ENCODE measurements around the gene ZNF880. TPM values are rescaled to one million over a fixed set of nuclear protein-coding genes. Genes with fewer than 3 reads are reported as not detected.
"Not testable (repeated sequence)": the region's sequence is repeated elsewhere in the genome, so short reads cannot be mapped to it uniquely, and the experiment has no call there.

The ZNF880 gene
- total RNA-seq, 1 donor from 2014 or later: 10.3 TPM

DNA sequence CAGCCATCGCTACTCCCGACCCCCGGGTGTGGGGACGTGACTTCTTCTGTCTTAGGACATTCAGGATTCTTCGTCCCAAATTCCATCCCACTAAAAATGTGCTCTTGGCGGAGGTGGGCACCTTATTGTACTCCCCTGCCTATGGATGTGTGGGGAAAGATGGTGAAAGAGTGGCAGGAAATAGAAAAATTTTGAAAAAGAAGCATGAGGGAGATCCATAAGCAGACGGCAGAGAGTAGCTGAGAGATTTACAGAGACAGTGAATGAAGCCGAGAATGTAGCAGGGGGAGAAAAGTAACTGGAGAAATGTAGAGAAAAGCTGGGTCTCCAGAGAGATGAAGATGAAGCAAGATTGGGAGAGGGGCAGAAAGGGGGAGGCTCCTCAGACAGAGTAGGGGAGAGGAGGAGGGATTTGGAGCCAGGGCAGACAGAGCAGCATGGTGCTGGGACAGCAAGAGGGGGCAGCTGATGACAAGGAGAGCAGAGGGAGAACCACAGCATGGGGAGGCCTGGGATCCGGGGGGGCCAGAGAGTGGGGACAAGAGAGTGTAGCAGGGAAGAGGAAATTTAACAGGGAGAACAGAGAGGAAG lies 32.8 kb upstream of the ZNF880 start:
- peaks cover 15% of the 10 kb centered on the region for H3K4me1 Mint-ChIP-seq (ENCODE audit: unreplicated experiment)

DNA sequence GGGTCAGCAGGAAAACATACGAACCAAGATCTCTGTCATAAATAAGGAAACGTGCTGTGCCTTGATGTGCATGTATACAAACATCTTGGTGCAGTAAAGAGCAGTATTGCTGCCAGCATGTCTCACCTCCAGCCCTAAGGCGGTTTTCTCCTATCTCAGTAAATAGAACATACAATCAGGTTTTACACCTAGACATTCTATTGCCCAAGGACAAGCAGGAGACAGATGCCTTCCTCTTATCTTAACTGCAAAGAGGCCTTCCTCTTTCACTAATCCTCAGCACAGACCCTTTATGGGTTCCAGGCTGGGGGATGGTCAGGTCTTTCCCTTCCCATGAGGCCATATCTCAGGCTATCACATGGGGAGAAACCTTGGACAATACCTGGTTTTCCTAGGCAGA lies 30.7 kb upstream of the ZNF880 start:
- Mint-ChIP-seq H3K4me1 (ENCODE audit: unreplicated experiment) (peaks cover 15% of the 10 kb centered on the region), H3K36me3 (ENCODE audit: low read depth, unreplicated experiment) (peaks cover 23% of the 10 kb centered on the region)
- H3K4me3 Mint-ChIP-seq (ENCODE audit: unreplicated experiment); DNase-seq (ENCODE audit: low spot score); H3K27ac Mint-ChIP-seq (ENCODE audit: unreplicated experiment); H3K27me3 Mint-ChIP-seq (ENCODE audit: unreplicated experiment); H3K9me3 Mint-ChIP-seq (ENCODE audit: unreplicated experiment): not testable (repeated sequence)

More for the DNA sequence above, 32.8 kb upstream of the ZNF880 start:
- TF ChIP-seq, protein P1, sequence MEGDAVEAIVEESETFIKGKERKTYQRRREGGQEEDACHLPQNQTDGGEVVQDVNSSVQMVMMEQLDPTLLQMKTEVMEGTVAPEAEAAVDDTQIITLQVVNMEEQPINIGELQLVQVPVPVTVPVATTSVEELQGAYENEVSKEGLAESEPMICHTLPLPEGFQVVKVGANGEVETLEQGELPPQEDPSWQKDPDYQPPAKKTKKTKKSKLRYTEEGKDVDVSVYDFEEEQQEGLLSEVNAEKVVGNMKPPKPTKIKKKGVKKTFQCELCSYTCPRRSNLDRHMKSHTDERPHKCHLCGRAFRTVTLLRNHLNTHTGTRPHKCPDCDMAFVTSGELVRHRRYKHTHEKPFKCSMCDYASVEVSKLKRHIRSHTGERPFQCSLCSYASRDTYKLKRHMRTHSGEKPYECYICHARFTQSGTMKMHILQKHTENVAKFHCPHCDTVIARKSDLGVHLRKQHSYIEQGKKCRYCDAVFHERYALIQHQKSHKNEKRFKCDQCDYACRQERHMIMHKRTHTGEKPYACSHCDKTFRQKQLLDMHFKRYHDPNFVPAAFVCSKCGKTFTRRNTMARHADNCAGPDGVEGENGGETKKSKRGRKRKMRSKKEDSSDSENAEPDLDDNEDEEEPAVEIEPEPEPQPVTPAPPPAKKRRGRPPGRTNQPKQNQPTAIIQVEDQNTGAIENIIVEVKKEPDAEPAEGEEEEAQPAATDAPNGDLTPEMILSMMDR (IDR thresholded peaks at IDR 0.05; ENCODE audit: unreplicated experiment): no peak
- Mint-ChIP-seq H3K27me3 (ENCODE audit: unreplicated experiment) (peaks cover 7% of the 10 kb centered on the region), H3K27ac (ENCODE audit: unreplicated experiment) (peak overlapping the region; percentile 86), H3K4me3 (ENCODE audit: unreplicated experiment) (peak overlapping the region; percentile 96), H3K9me3 (ENCODE audit: unreplicated experiment) (peaks cover 12% of the 10 kb centered on the region), H3K36me3 (ENCODE audit: low read depth, unreplicated experiment) (peaks cover 25% of the 10 kb centered on the region)
- peak; percentile 4 for DNase-seq (ENCODE audit: low spot score)

DNA sequence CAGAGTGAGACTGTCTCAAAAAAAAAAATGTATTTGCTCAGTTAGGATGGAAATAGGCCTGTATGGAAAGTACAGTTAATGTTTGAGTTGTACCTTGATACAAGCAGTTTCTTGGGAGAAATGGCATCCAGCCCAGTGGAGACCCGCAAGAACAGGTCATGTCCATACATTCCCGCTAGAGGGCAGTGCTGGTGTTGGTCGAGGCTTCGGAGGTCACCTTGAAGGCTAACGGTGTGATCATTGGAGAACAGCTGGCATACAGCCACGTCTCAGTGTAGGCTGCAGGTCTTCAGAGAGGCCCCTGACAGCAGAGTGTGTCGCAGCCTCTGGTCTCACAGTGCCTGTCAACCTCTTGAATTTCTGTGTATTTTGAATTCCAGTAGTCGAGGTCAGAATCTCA lies 26.2 kb upstream of the ZNF880 start:
- Mint-ChIP-seq H3K4me1 (ENCODE audit: unreplicated experiment) (no peaks in the 10 kb centered on the region), H3K4me3 (ENCODE audit: unreplicated experiment) (no peak overlapping the region), H3K27ac (ENCODE audit: unreplicated experiment) (no peak overlapping the region), H3K9me3 (ENCODE audit: unreplicated experiment) (no peaks in the 10 kb centered on the region), H3K27me3 (ENCODE audit: unreplicated experiment) (peaks cover 3% of the 10 kb centered on the region), H3K36me3 (ENCODE audit: low read depth, unreplicated experiment) (peaks cover 21% of the 10 kb centered on the region)
- TF ChIP-seq, protein P1 (IDR thresholded peaks at IDR 0.05; ENCODE audit: unreplicated experiment): peak; percentile 67
- DNase-seq (ENCODE audit: low spot score): peak; percentile 66

DNA sequence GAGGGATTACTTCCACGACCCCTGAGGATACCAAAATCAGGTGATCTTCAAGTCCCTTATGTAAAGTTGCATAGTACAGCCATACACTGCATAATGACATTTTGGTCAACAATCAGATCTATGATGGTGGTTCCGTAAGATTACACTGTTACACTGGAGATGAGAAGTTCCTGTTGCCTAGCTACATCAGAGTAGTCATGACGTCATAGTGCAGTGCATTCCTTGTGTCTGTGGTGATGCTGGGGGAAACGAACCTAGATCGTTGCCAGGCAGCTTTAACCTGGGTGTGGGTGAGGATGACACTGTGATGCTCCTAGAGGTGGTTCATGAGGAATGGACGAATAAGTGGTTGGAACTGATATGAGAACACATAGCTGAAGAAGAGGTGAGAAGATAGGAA lies 24.6 kb upstream of the ZNF880 start:
- Mint-ChIP-seq H3K4me1 (ENCODE audit: unreplicated experiment) (no peaks in the 10 kb centered on the region), H3K4me3 (ENCODE audit: unreplicated experiment) (peak overlapping the region; percentile 43), H3K36me3 (ENCODE audit: low read depth, unreplicated experiment) (peaks cover 32% of the 10 kb centered on the region), H3K9me3 (ENCODE audit: unreplicated experiment) (no peaks in the 10 kb centered on the region), H3K27me3 (ENCODE audit: unreplicated experiment) (peaks cover 3% of the 10 kb centered on the region), H3K27ac (ENCODE audit: unreplicated experiment) (peak overlapping the region; percentile 66)
- DNase-seq (ENCODE audit: low spot score): no peak
- TF ChIP-seq, protein P1 (IDR thresholded peaks at IDR 0.05; ENCODE audit: unreplicated experiment): no peak

DNA sequence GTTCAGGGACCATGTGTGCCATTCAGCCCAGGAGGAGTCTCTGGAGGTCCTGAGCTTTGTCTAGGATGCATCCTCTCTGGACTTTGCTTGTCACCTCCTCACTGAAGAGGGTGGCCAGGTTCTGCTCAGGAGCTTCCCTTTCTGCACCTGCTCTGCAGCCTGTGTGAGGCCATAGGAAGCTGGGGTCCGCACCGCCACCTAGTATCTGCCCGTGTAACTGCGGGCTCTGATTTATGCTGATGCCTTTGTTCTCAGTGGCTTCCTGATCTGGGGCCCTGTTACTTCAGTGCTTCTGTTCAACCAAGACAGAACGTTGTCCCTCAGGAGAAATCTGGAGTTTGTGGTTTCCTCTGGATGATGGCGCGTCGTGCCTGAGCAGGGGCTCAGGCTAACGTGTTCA lies 18.2 kb upstream of the ZNF880 start:
- Mint-ChIP-seq H3K36me3 (ENCODE audit: low read depth, unreplicated experiment) (peaks cover 72% of the 10 kb centered on the region), H3K4me1 (ENCODE audit: unreplicated experiment) (no peaks in the 10 kb centered on the region), H3K9me3 (ENCODE audit: unreplicated experiment) (peaks cover 6% of the 10 kb centered on the region), H3K27me3 (ENCODE audit: unreplicated experiment) (peaks cover 7% of the 10 kb centered on the region), H3K27ac (ENCODE audit: unreplicated experiment) (peak overlapping the region; percentile 61), H3K4me3 (ENCODE audit: unreplicated experiment) (peak overlapping the region; percentile 56)
- peak; percentile 4 for DNase-seq (ENCODE audit: low spot score)
- TF ChIP-seq, protein P1 (IDR thresholded peaks at IDR 0.05; ENCODE audit: unreplicated experiment): no peak
